HepG2 (cell line): Measurements from ENCODE around the gene SNAPC3. TPM values are rescaled to one million over a fixed set of nuclear protein-coding genes. Genes with fewer than 3 reads are reported as not detected.

Experiments used
- CBFB ChIP-seq: sonication (generic); formaldehyde crosslinking; IDR thresholded peaks from 2 replicates; pipeline ENCODE4 v1.4.0; 2020; ENCODE audit warnings: missing genetic modification reagents
- EP300 ChIP-seq, 3 experiments: sonication (generic) in 1 of 3; formaldehyde crosslinking in 1 of 3; IDR thresholded peaks; 2 replicates each; pipeline versions ENCODE4 v1.5.1 to v1.6.1; 2011 to 2020; ENCODE audit warnings: low read depth in 2 of 3, low read length in 2 of 3, borderline replicate concordance in 1 of 3, improper control_type of control experiment in 1 of 3, mild to moderate bottlenecking in 1 of 3, missing genetic modification reagents in 1 of 3, moderate library complexity in 1 of 3
- FOXJ3 ChIP-seq: sonication (generic); formaldehyde crosslinking; IDR thresholded peaks from 2 replicates; pipeline ENCODE4 v1.4.0; 2020; ENCODE audit warnings: missing genetic modification reagents, mild to moderate bottlenecking, borderline replicate concordance
- GZF1 ChIP-seq: sonication (generic); formaldehyde crosslinking; IDR thresholded peaks from 2 replicates; pipeline ENCODE4 v1.5.1; 2020; ENCODE audit warnings: mild to moderate bottlenecking, missing genetic modification reagents
- IKZF1 ChIP-seq: fragments of 450-650 bp; IDR thresholded peaks from 2 replicates; pipeline ENCODE4 v1.7.1; 2016
- MTERF4 ChIP-seq: sonication (generic); formaldehyde crosslinking; IDR thresholded peaks from 2 replicates; pipeline ENCODE4 v1.8.0; 2023; ENCODE audit warnings: mild to moderate bottlenecking, missing genetic modification reagents
- NFAT5 ChIP-seq: sonication (generic); formaldehyde crosslinking; IDR thresholded peaks from 2 replicates; pipeline ENCODE4 v1.4.0; 2020; ENCODE audit warnings: missing genetic modification reagents
- NFKBIZ ChIP-seq: IDR thresholded peaks from 2 replicates; pipeline ENCODE4 v1.6.1; 2018; ENCODE audit warnings: missing genetic modification reagents, missing compliant biosample characterization
- POGZ ChIP-seq: sonication (generic); formaldehyde crosslinking; IDR thresholded peaks from 2 replicates; pipeline ENCODE4 v1.4.0; 2020; ENCODE audit warnings: mild to moderate bottlenecking, missing genetic modification reagents
- RBM22 ChIP-seq: fragments of 200-400 bp; formaldehyde crosslinking; optimal IDR thresholded peaks from 2 replicates; pipeline ENCODE3; 2017; ENCODE audit warnings: mild to moderate bottlenecking, low read length, moderate library complexity
- SRSF4 ChIP-seq: fragments of 200-400 bp; formaldehyde crosslinking; IDR thresholded peaks from one replicate; pipeline ENCODE4 v1.6.1; 2018; ENCODE audit warnings: mild to moderate bottlenecking, low read depth, low read length, moderate library complexity; ENCODE audit not compliant: poor library complexity, severe bottlenecking
- STAT5B ChIP-seq: sonication (generic); formaldehyde crosslinking; IDR thresholded peaks from 2 replicates; pipeline ENCODE4 v1.4.0; 2020; ENCODE audit warnings: missing genetic modification reagents
- SUZ12 ChIP-seq: fragments of 150-350 bp; IDR thresholded peaks from 2 replicates; pipeline ENCODE4 v1.6.1; 2014; ENCODE audit warnings: low read depth, low read length
- TAF1 ChIP-seq: sonication (generic); formaldehyde crosslinking; IDR thresholded peaks from 2 replicates; pipeline ENCODE4 v1.4.0; 2020; ENCODE audit warnings: missing genetic modification reagents
- ZFP90 ChIP-seq: sonication (generic); formaldehyde crosslinking; IDR thresholded peaks from 2 replicates; pipeline ENCODE4 v1.8.0; 2022; ENCODE audit warnings: missing genetic modification reagents, mild to moderate bottlenecking, inconsistent platforms, borderline replicate concordance
- ZMAT3 ChIP-seq: sonication (generic); formaldehyde crosslinking; conservative IDR thresholded peaks from 2 replicates; pipeline ENCODE4 v1.7.0; 2021; ENCODE audit warnings: missing genetic modification reagents
- ZNF530 ChIP-seq: sonication (generic); formaldehyde crosslinking; IDR thresholded peaks from 2 replicates; pipeline ENCODE4 v1.5.0; 2020; ENCODE audit warnings: low read depth, mild to moderate bottlenecking, missing genetic modification reagents
- ZNF780A ChIP-seq: sonication (generic); formaldehyde crosslinking; IDR thresholded peaks from 2 replicates; pipeline ENCODE4 v1.8.0; 2022; ENCODE audit warnings: mild to moderate bottlenecking, missing genetic modification reagents, moderate library complexity
- polyA plus RNA-seq, 8 experiments: library from polyadenylated mRNA; depleted of rRNA in 3 of 8; stranded (reverse) in 7 of 8; unstranded in 1 of 8; fragments of >200 nt; fragmentation: Illumina TruSeq in 4 of 8; extraction: Trizol in 4 of 8; gene quantifications; 2 replicates each; pipeline versions ENCODE4 v1.2.1 to v1.2.3, GENCODE V29; 2011 to 2016; ENCODE audit warnings: low read depth in 4 of 8, missing spikeins in 1 of 8, mixed read lengths in 1 of 8; ENCODE audit not compliant: insufficient read depth in 1 of 8
- total RNA-seq, 5 experiments: library from RNA; depleted of rRNA; stranded (reverse); fragments of >200 nt; fragmentation: Illumina TruSeq; extraction: Trizol; gene quantifications; 2 replicates each; pipeline ENCODE4 v1.2.3, GENCODE V29; 2016; ENCODE audit warnings: low read depth in 1 of 5
- TF ChIP-seq, protein P1 (sequence below): IDR thresholded peaks from 2 replicates; pipeline ENCODE4 v1.6.1; 2016; ENCODE audit warnings: control low read depth
- TF ChIP-seq, protein P2 (sequence below): sonication (generic); formaldehyde crosslinking; conservative IDR thresholded peaks from 2 replicates; pipeline ENCODE4 v1.4.0; 2020; ENCODE audit warnings: missing genetic modification reagents

SNAPC3 gene
- total and polyA plus RNA-seq, 2 of the 13 experiments (the other 11 are each of a cell fraction or from before 2014, with no cell fraction given): 25.6 to 26.0 TPM

DNA sequence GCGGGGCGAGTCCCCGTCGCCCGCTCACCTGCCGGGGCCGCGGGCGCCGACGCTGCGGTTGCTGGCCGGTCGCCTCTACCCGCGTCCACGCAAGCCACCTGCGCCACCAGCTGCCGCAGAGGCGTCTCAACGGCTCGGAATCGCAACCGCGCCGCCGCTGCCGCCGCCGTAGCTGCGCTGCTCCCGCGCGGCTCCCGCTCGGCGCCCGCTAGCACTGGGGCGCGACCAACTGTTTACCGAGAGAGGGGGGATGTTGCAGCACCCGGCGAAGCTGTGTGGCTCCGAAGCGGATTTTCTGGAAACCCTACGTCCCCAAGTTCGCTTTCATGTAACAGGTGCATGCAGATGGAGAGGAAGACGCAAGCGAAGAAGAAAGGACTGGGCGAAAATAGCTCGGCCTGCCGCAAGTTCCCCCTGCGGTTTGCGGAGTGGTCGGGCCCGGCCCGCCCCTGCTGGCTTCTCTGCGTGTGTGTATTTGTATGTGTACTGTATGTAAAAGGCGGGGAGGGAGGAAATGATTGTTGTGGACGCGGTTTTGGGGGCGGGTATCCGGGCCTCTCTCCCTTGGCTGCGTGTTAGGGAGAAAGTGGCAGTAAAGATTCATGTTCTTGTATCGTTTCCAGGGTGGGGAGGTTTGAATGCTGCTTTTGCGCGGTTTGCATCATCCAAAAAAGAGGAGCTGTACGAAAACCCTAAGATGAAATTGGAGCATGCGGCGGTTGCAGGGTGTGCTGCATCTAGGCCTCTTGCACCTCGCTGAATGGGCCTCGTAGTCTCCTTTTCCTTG lies 88.3 kb downstream of the SNAPC3 start, which contains the start of gene PSIP1 (continued):
- TF ChIP-seq EP300 (IDR thresholded peaks at IDR 0.05; ENCODE audit: low read depth in 2 of 2, low read length in 2 of 2) (no peak), EP300 (CRISPR knock-in tag; IDR thresholded peaks at IDR 0.05; ENCODE audit: borderline replicate concordance) (no peak), TAF1 (CRISPR knock-in tag) (peak; percentile 86), SRSF4 (no peak), STAT5B (CRISPR knock-in tag) (no peak), MTERF4 (CRISPR knock-in tag) (0 out of 2 replicates have a peak, but pooled peaks have one; percentile 34), NFKBIZ (CRISPR knock-in tag) (no peak), SUZ12 (no peak), CBFB (CRISPR knock-in tag) (peak; percentile 100), ZMAT3 (CRISPR knock-in tag) (0 out of 2 replicates have a peak, but pooled peaks have one; percentile 79), ZNF780A (CRISPR knock-in tag) (no peak), GZF1 (CRISPR knock-in tag) (no peak), POGZ (no peak; the same call in 1 of the 2 replicates), FOXJ3 (CRISPR knock-in tag) (no peak; the same call in 1 of the 2 replicates), IKZF1 (no peak), ZFP90 (CRISPR knock-in tag) (no peak; the same call in 1 of the 2 replicates), NFAT5 (CRISPR knock-in tag) (no peak; the same call in 1 of the 2 replicates), RBM22 (no peak), ZNF530 (CRISPR knock-in tag) (no peak)
- TF ChIP-seq, protein P1, sequence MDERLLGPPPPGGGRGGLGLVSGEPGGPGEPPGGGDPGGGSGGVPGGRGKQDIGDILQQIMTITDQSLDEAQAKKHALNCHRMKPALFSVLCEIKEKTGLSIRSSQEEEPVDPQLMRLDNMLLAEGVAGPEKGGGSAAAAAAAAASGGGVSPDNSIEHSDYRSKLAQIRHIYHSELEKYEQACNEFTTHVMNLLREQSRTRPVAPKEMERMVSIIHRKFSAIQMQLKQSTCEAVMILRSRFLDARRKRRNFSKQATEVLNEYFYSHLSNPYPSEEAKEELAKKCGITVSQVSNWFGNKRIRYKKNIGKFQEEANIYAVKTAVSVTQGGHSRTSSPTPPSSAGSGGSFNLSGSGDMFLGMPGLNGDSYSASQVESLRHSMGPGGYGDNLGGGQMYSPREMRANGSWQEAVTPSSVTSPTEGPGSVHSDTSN (CRISPR knock-in tag): no peak
- TF ChIP-seq, protein P2, sequence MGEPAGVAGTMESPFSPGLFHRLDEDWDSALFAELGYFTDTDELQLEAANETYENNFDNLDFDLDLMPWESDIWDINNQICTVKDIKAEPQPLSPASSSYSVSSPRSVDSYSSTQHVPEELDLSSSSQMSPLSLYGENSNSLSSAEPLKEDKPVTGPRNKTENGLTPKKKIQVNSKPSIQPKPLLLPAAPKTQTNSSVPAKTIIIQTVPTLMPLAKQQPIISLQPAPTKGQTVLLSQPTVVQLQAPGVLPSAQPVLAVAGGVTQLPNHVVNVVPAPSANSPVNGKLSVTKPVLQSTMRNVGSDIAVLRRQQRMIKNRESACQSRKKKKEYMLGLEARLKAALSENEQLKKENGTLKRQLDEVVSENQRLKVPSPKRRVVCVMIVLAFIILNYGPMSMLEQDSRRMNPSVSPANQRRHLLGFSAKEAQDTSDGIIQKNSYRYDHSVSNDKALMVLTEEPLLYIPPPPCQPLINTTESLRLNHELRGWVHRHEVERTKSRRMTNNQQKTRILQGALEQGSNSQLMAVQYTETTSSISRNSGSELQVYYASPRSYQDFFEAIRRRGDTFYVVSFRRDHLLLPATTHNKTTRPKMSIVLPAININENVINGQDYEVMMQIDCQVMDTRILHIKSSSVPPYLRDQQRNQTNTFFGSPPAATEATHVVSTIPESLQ (CRISPR knock-in tag): no peak
